GM12891 (cell line): Measurements from ENCODE around the gene MIER1.

Experiments used
- POLR2A ChIP-seq: IDR thresholded peaks from 2 replicates; pipeline ENCODE4 v1.6.1; 2011; ENCODE audit warnings: low read depth, low read length, control low read depth
- POLR2AphosphoS5 ChIP-seq: IDR thresholded peaks from 2 replicates; pipeline ENCODE4 v1.6.1; 2011; ENCODE audit warnings: low read depth, low read length, control low read depth
- POU2F2 ChIP-seq: IDR thresholded peaks from 2 replicates; pipeline ENCODE4 v1.6.1; 2011; ENCODE audit warnings: low read depth, mild to moderate bottlenecking, control low read depth, low read length, moderate library complexity
- SPI1 ChIP-seq: IDR thresholded peaks from 2 replicates; pipeline ENCODE4 v1.6.1; 2011; ENCODE audit warnings: low read depth, low read length, control low read depth
- TAF1 ChIP-seq: IDR thresholded peaks from 2 replicates; pipeline ENCODE4 v1.6.1; 2011; ENCODE audit warnings: low read depth, low read length, control low read depth

DNA sequence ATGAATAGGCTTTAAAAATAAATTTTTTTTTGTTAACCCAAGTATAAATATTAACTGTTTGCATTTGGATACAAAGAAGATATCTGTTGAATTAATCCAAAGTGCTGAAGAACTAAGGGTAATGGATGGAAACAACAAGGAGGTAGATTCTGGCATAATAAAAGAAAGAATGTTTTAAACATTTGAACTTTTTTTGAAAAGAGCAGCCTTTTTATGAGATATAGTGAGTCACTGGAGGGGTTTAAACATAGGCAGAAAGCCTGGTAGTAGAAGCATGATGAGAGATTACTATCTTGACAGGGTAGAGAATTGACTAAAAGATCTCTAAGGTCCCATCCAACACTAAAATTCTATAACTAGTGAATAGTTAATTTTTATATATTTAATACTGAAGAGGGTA is 2.7 kb downstream of the MIER1 start:
- no peak for TF ChIP-seq POLR2A
- TF ChIP-seq TAF1, result no peak
- TF ChIP-seq POLR2AphosphoS5, result no peak
- no peak for TF ChIP-seq POU2F2
- TF ChIP-seq SPI1, result no peak
